T47D (cell line): ENCODE results near the gene FAM131C.
A peak's percentile ranks its signal among the peaks of the same experiment; 100 is the strongest.
"Not testable (repeated sequence)": the region's sequence is repeated elsewhere in the genome, so short reads cannot be mapped to it uniquely, and the experiment has no call there.

Source experiments
- DNase-seq, 2 experiments: peaks; one replicate each; pipeline versions ENCODE4 v3.0.0 to v3.0.0-alpha.2; 2011 to 2012; ENCODE audit warnings: low read depth in 1 of 2, low spot score in 1 of 2
- JUND ChIP-seq: IDR thresholded peaks from 2 replicates; pipeline ENCODE4 v1.6.1; 2012; ENCODE audit warnings: low read depth
- in situ Hi-C: cut with HindIII; loops from 2 replicates; pipeline ENCODE4 v1.10.0; 2016; ENCODE audit warnings: low sequenced_read_pairs, low pct_unique_long_range_greater_than_20kb

FAM131C gene

DNA sequence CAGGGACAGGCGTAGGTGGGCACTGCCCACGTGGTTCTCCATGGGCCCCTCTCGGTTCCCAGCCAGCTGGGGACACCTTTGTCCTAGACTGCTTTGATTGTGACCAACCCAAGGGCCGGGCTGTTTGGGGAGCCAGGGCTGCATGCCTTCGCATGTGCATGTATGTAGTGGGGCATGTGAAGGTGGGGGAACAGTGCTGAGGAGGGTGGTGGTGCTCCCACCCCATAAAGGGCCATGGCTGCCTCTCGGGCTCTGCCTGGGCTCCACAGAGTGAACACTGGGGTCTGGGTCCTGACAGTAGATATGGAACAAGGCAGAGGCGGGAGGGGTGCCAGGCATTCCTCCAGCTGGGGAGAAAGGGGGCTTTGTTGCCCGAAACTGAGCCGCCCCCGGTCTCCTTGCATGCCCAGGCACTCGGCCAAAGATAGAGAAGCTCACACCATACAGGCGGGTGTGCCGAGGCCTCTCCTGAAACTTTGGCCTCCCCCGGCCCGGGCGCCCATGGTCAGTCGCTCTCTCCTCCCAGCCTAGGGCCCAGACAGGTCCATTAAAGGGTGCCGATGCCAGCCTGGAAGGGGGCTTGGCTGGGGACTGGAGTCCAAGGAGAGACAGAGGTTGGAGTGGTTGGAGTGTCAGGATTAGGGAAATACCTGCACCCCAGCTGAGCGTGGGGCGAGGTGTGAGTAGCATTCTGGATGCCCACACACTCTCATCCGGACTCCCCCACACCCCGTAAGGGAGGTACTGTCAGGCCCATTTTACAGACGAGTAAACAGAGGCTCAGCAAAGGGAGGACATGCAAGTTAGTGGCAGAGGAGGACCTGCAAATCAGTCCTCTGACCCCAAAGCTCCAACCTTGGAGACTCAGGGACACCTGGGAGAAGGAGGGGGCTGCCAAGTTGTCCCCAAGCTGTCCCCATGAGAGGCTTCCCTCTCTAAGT, 41.3 kb upstream of the FAM131C start:
- DNase-seq = no peak
- no peak for TF ChIP-seq JUND
- in situ Hi-C loops = no loop called here

DNA sequence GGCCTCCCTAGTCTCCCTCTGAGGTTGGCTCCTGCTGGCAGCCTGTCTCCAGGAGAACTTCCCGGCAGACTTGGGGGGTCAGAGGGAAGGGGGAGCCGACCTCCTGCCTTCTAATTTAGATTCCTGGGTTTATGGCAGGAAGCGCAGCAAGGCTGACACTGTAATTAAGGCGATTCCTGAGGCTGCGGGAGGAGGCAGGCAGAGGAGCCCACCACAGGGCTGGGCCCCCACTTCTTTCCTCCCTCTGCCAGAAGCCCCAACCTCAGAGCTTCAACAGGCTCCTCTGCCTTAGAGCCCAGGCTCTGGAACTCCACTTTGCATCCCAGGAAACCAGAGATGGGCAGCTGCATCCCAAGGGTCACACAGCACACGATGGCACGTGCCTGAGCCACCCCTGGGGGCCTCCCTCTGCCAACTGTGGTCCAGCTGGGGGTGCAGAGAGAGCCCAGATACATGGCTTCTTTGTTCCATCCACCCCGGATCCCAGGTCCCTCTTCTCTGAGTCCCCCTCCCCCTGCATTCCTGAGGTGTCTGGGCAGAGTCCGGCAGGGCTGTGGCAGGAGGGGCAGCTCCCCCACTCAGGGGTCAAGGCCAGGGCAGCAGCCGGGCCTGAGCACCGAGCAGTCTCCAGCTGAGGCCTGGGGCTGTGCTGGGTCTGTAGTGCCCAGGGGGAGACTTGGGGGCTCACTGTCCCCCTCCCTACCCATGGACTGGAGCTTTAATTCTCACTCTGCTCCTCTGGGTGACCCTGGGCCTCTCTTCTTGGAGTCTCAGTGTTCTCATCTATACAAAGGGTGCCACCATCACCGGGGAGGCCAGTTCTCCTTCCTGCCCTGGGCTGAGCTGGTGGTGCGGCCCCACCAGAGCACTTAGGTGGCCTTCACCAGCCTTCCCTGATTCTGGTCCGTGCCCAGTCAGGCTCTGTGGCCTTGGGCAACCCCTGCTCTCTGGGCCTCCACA, 39.4 kb upstream of the FAM131C start:
- in situ Hi-C loops = no loop called here
- TF ChIP-seq JUND = no peak
- DNase-seq = no peak

DNA sequence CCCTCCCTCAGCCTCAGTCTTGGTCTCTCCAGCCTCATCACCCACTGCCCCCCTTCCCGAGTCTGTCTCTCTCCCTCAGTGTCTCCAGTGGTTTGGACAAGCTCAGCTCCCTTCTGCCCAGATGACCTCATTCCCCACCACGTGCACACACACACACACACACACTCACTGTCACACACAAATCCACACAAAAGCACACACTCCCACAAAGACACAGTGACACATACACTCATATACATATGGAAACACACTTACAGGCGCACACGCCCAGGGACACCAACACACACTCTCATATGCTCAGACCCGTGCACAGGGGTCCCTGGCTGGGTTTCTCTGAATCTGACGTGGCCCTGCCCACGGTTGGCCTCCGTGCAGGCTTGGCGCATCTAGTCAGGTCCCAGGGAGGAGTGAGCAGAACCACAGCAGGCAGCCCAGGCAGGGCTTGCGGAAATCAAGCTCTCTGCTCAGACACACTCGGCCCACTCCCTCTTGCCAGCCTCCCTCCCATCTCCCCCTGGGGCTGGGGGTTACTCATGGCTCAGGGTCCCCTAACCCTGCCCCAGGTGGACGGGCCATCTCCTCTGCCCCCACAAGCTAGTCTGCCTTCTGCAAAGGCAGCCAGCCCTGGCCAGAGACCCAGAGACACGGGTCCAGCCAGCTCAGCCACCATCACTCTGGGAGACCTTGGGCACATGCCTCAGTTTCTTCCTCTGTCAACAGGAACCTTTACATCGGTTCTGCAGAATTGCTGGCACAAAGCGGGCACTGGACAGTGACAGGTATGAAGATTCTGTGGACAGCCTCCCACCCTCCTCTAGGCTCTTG, 38.5 kb upstream of the FAM131C start:
- TF ChIP-seq JUND = no peak
- DNase-seq = no peak
- in situ Hi-C loops = no loop called here

DNA sequence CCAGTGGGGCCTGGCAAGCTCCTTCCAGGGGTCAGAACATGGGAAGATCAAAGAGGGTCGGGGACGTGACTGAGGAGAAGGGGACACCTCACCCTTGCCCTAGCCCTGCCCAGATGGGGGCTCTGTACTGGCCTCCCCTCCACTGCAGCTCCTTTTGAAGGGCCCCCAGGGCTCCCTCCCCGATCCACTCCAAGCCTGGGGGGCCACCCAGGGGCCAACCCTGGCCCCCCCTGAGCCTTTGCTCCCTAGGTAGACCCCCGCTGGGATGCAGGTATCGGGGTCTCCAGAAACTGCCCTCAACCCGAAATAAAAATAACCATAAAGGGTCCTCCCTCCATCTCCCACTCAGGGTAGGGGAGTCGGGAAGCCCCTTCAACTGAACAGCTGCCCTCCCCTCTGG, 37.4 kb upstream of the FAM131C start:
- DNase-seq = no peak
- no peak for TF ChIP-seq JUND
- in situ Hi-C loops = no loop called here

DNA sequence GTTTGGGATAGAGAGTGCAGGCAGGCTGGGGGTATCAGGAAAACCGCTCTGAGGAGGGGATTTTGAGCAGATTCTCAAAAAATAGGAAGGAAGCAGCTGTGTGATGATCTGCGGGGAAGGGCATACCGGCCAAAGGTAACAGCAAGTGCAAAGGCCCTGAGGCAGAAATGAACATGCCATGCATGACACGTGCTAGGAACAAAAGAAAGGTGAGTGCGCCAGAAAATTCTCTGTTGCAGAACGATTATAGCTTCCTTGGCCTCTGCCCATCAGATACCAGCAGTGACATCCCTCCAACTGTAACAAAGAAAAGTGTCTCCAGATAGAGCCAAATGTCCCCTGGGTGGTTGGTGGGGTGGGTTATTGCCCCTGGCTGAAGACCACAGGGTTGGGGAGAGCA, 37.0 kb upstream of the FAM131C start:
- peak in 1 of 2 experiments; percentile 14 for DNase-seq
- in situ Hi-C loops = no loop called here

DNA sequence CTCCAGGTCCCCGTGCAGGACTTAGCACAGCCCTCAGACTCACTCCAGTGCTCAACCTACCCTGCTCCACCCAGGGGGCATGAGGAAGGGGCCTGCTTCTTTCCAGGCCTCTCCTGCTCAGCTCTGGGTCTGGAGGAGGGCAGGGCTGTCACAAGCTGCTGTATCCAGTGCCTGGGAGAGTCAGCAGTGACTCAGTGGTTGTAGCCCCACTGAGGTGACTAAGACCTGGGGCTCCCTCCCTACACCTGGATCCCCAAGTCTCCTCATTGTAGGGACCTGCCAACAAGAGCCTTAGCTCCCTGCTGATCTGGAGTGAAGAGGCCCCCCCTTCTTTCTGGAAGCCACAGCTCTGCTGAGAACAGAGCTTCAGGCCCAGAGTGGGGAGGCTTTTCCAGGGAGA, 36.1 kb upstream of the FAM131C start:
- DNase-seq = no peak
- no peak for TF ChIP-seq JUND
- in situ Hi-C loops = no loop called here

More for the DNA sequence above, 37.0 kb upstream of the FAM131C start:
- no peak for TF ChIP-seq JUND

DNA sequence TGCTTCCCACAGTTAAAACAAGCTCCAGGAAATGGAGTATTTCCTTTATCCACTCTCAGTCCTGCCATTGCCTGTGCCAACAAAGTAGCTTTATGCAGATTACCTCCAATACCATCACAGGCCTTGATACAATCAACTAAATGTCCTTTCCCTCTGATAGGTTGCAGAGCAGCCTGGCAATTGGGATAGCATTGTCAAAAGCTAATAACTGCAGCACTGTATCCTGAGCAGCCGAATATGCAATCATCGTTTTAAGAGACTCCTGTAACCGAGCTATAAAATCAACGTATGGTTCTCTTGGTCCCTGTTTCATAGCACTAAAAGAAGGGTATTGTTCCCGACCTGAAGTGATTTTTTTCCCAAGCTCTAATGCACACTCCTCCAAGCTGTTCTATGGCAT, 33.6 kb upstream of the FAM131C start:
- in situ Hi-C loops, DNase-seq: not testable (repeated sequence)

DNA sequence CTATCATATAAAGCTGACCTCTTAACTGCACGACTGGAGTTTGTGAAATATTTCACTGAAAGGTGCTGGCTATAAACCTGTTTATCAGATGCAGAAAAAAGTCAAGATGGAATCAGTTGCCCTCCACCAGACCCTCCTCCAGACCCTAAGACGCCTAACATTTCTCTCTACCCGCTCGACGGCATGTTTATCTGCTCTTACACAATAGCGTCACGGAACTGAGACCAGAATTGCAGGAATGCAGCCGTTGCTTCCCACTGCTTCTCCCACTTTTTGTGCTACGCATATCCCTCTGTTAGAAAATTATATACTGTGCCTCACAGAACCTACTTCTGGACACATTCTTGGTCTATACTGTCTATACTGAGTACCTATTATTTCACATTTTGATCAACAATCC, 28.2 kb upstream of the FAM131C start:
- DNase-seq = no peak
- in situ Hi-C loops = no loop called here
- no peak for TF ChIP-seq JUND

DNA sequence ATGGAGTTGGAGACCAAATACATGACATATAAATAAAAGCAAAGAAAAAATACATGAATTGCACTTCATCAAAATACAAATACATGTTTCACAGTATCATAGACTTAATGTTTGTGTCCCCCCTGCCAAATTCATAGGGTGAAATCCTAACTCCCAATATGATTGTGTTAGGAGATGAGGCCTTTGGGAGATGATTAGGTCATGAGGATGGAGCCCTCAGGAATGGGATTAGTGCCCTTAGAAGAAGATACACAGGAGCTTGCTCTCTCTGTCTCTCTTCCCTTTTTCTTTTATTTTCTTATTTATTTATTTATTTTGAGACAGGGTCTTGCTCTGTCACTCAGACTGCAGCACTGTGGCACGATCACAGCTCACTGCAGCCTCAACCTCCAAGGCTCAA, 26.0 kb upstream of the FAM131C start:
- in situ Hi-C loops = no loop called here
- no peak for TF ChIP-seq JUND
- DNase-seq = no peak

DNA sequence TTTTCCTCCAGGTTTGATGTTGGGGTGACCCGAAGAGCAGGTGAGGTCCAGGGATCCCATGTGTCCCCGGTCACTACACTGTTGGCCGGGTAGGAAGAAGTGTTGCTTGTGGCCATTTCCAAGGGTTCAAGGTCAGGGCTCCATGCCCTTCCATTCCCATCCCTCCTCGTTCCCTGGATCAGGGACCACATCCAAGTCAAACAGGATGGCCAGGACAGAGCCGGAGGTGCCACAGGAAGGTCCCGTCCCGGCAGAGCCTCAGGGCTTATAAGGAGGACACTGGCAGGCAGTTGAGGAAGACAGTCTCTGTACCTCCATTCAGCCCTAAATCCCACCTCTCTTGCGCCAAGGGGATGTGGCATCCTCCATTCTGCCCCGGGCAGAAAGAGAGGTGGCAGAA, 22.0 kb upstream of the FAM131C start:
- in situ Hi-C loops = no loop called here
- no peak for TF ChIP-seq JUND
- DNase-seq = peak in 1 of 2 experiments; percentile 22

DNA sequence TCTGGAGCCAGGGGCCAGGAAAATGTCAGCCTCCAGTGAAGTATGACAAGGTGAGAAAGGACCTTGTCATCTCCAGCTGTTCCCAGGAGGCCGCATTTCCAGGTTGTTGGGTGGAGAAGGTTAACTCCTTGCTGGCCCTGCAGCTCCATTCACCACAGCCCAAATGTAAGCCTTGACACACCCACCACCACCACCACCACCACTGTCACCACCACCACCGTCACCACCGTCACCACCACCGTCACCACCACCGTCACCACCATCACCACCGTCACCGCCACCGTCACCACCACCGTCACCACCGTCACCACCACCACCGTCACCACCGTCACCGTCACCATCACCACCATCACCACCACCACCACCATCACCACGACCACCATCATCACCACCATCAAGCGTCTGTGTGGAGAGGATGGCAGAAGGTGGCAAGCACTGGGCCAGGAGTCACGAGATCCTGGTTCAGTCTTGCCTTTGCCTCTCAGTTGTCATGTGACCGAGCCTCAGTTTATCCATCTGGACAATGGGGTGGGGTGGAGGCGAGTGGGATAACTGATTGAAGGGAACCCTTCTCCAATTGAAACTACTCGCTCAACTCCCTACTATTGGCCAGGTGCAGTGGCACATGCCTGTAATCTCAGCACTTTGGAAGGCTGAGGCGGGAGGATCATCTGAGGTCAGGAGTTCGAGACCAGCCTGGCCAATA, 21.2 kb upstream of the FAM131C start:
- TF ChIP-seq JUND = no peak
- no peak for DNase-seq
- in situ Hi-C loops = no loop called here

DNA sequence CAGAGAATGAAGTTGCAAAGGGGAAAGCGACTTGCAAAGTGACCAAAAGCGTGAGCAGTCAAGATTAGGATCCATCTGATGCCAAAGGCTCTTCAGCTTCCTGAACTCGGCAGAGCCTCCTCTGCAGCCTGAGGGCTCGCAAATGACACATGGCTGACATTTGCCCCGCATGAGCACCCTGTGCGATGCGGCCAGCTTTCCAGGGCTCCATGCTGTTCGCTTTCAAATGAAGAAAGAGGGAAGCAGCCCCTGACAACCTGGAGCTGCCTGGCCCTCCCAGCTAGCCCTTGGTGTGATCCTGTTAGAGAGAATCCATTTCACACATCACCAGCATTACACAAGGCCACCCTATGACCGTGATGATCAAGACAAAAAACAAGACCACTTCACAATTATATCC, 20.2 kb upstream of the FAM131C start:
- DNase-seq = no peak
- in situ Hi-C loops = no loop called here
- no peak for TF ChIP-seq JUND
